GM12878 (cell line): ENCODE measurements around the gene ORC1. TPM values are rescaled to one million over a fixed set of nuclear protein-coding genes. Genes with fewer than 3 reads are reported as not detected.

Source experiments
- ATAC-seq: fragments of 200-7000 bp; cut with Tn5 transposase; 3 replicates; pipeline ENCODE4 v1.9.1; 2020; ENCODE audit warnings: mild to moderate bottlenecking, moderate library complexity
- BruUV-seq: library from RNA; stranded (reverse); fragments of 400-500 nt; replicated peaks from 2 replicates; lab custom pipeline; 2021; lab: Mats Ljungman, UMichigan
- CTCF ChIA-PET: fragments of 300-600 bp; sonication (Branson Sonifier 250); formaldehyde crosslinking; extraction: SDS; loops from one replicate; lab custom pipeline; 2021; ENCODE audit warnings: inconsistent platforms; lab: Yijun Ruan, JAX
- POLR2A ChIA-PET: fragments of 350-600 bp; formaldehyde crosslinking; extraction: SDS; loops from one replicate; lab custom pipeline; 2021; ENCODE audit warnings: inconsistent platforms; lab: Charles Lee
- RAD21 ChIA-PET: fragments of 300-600 bp; sonication (Branson Sonifier 250); formaldehyde crosslinking; loops from one replicate; lab custom pipeline; 2023; ENCODE audit warnings: antibody characterized with exemption; ENCODE audit not compliant: unreplicated experiment; lab: Charles Lee
- SMC1A ChIA-PET: fragments of 300-600 bp; sonication (Branson Sonifier 250); formaldehyde crosslinking; loops from one replicate; lab custom pipeline; 2023; ENCODE audit not compliant: unreplicated experiment, uncharacterized antibody; lab: Charles Lee
- DNase-seq: peaks from one replicate; pipeline ENCODE4 v3.0.0-alpha.2; 2011; ENCODE audit warnings: low read depth, low spot score
- FAIRE-seq: peaks from 3 replicates; lab custom pipeline; 2011; peaks lifted over from hg19 to GRCh38; lab: Jason Lieb, UNC
- H2AFZ ChIP-seq: 2 replicates; pipeline ENCODE4 v1.6.0; 2011; ENCODE audit warnings: low read depth, low read length, control low read depth; ENCODE audit not compliant: control insufficient read depth
- H3K27ac ChIP-seq: 2 replicates; pipeline ENCODE4 v1.5.1; 2011; ENCODE audit warnings: control low read depth; ENCODE audit not compliant: control insufficient read depth, insufficient read depth
- H3K27me3 ChIP-seq, 2 experiments: replicated peaks in 1 of 2; 2 replicates each; pipeline versions ENCODE4 v1.6.0 to v1.6.1; 2011; ENCODE audit warnings: low read length in 1 of 2; ENCODE audit not compliant: control insufficient read depth in 2 of 2, insufficient read depth in 2 of 2
- H3K36me3 ChIP-seq, 2 experiments: 2 replicates each; pipeline ENCODE4 v1.5.1; 2011; ENCODE audit warnings: low read length in 1 of 2; ENCODE audit not compliant: control insufficient read depth in 2 of 2, insufficient read depth in 2 of 2
- H3K4me1 ChIP-seq: 2 replicates; pipeline ENCODE4 v1.6.1; 2011; ENCODE audit warnings: mild to moderate bottlenecking, low read length, moderate library complexity, mixed read lengths; ENCODE audit not compliant: control insufficient read depth, insufficient read depth
- H3K4me2 ChIP-seq: 2 replicates; pipeline ENCODE4 v1.6.0; 2011; ENCODE audit warnings: control low read depth; ENCODE audit not compliant: control insufficient read depth, insufficient read depth
- H3K4me3 ChIP-seq: fragments of 200-600 bp; sonication (generic); 2 replicates; pipeline ENCODE4 v1.5.1; 2016
- H3K79me2 ChIP-seq: 2 replicates; pipeline ENCODE4 v1.6.0; 2011; ENCODE audit warnings: low read length; ENCODE audit not compliant: control insufficient read depth, insufficient read depth
- H3K9ac ChIP-seq: 2 replicates; pipeline ENCODE4 v1.8.0; 2011; ENCODE audit warnings: low read length, control low read depth, mixed read lengths; ENCODE audit not compliant: control insufficient read depth, insufficient read depth
- H3K9me3 ChIP-seq: replicated peaks from 3 replicates; pipeline ENCODE4 v1.5.1; 2011; ENCODE audit warnings: mild to moderate bottlenecking, low read length; ENCODE audit not compliant: control insufficient read depth, insufficient read depth
- H4K20me1 ChIP-seq: 2 replicates; pipeline ENCODE4 v1.6.0; 2011; ENCODE audit not compliant: control insufficient read depth, insufficient read depth
- BRCA1 ChIP-seq: IDR thresholded peaks from 2 replicates; pipeline ENCODE4 v1.6.1; 2011; ENCODE audit warnings: low read depth, low read length, improper control_type of control experiment
- CBX5 ChIP-seq: sonication (generic); IDR thresholded peaks from 2 replicates; pipeline ENCODE4 v1.6.1; 2016; ENCODE audit warnings: low read depth, moderate library complexity, mild to moderate bottlenecking, inconsistent platforms
- EED ChIP-seq: sonication (generic); IDR thresholded peaks from 2 replicates; pipeline ENCODE4 v1.6.1; 2016; ENCODE audit warnings: antibody characterized with exemption, low read depth
- ETV6 ChIP-seq, 2 experiments: fragments of 450-650 bp in 1 of 2; IDR thresholded peaks in 1 of 2; conservative IDR thresholded peaks in 1 of 2; 2 replicates each; pipeline ENCODE4 v1.6.1; 2014; ENCODE audit warnings: antibody characterized with exemption in 1 of 2, borderline replicate concordance in 1 of 2, low read depth in 1 of 2, mild to moderate bottlenecking in 1 of 2, moderate library complexity in 1 of 2
- HDGF ChIP-seq: fragments of 450-650 bp; IDR thresholded peaks from 2 replicates; pipeline ENCODE4 v1.6.1; 2016; ENCODE audit warnings: antibody characterized with exemption
- JUND ChIP-seq: IDR thresholded peaks from 2 replicates; pipeline ENCODE4 v1.6.1; 2012; ENCODE audit warnings: low read depth, mild to moderate bottlenecking, low read length, improper control_type of control experiment, moderate library complexity
- RBBP5 ChIP-seq: fragments of 200-600 bp; sonication (generic); conservative IDR thresholded peaks from 2 replicates; pipeline ENCODE4 v1.6.1; 2016
- SMARCA5 ChIP-seq: fragments of 450-650 bp; IDR thresholded peaks from 2 replicates; pipeline ENCODE4 v1.6.1; 2017; ENCODE audit warnings: mild to moderate bottlenecking
- YBX1 ChIP-seq: fragments of 450-650 bp; IDR thresholded peaks from 2 replicates; pipeline ENCODE4 v1.6.1; 2016; ENCODE audit warnings: antibody characterized with exemption
- WGBS: methylation state at CpG from one replicate; pipeline ENCODE4 v1.1.6; 2016; ENCODE audit warnings: low lambda C conversion rate; ENCODE audit not compliant: insufficient replicate concordance, insufficient coverage; ENCODE audit errors: missing lambda C conversion rate; 5-methylcytosine and 5-hydroxymethylcytosine counted together
- in situ Hi-C: fragments of 300-500 bp; cut with MboI; formaldehyde crosslinking; loops from 9 replicates; pipeline ENCODE4 v1.14.3; 2018; ENCODE audit warnings: mixed read lengths
- intact Hi-C: fragments of 100-400 bp; cut with micrococcal nuclease; formaldehyde crosslinking; loops from one replicate; pipeline ENCODE4 v1.14.2; 2022; ENCODE audit not compliant: unreplicated experiment
- polyA plus RNA-seq, 11 experiments: library from polyadenylated mRNA; depleted of rRNA in 4 of 11; unstranded in 6 of 11; stranded (reverse) in 5 of 11; fragments of >200 nt; fragmentation: Nextera tagmentation in 4 of 11; fragmentation: Illumina TruSeq in 1 of 11; extraction: Ambion mirVana in 4 of 11; extraction: Trizol in 1 of 11; gene quantifications; 1 replicate in 1 of 11; 2 replicates in 10 of 11; pipeline versions ENCODE4 v1.2.1 to v1.2.3, GENCODE V29; 2011 to 2016; ENCODE audit warnings: inconsistent platforms in 2 of 11, missing spikeins in 2 of 11, low read depth in 1 of 11
- total RNA-seq, 4 experiments: library from RNA; depleted of rRNA in 3 of 4; stranded (reverse); fragments of >200 nt in 3 of 4; fragmentation: Illumina TruSeq in 1 of 4; extraction: Trizol in 1 of 4; gene quantifications; 2 replicates each; pipeline versions ENCODE4 v1.2.1 to v1.2.3, GENCODE V29; 2013 to 2021
- TF ChIP-seq, protein P1 (sequence below): fragments of 150-350 bp; IDR thresholded peaks from 2 replicates; pipeline ENCODE4 v1.6.1; 2014; ENCODE audit warnings: mild to moderate bottlenecking, low read depth, low read length
- TF ChIP-seq, protein P2 (sequence below): fragments of 450-650 bp; IDR thresholded peaks from 2 replicates; pipeline ENCODE4 v1.6.1; 2017; ENCODE audit warnings: antibody characterized with exemption, mild to moderate bottlenecking, moderate library complexity

Gene ORC1
- total and polyA plus RNA-seq, 10 of the 15 experiments (the other 5 are each of a cell fraction or from before 2014, with no cell fraction given) = 7.7 to 34.6 (median 28.7) TPM

DNA sequence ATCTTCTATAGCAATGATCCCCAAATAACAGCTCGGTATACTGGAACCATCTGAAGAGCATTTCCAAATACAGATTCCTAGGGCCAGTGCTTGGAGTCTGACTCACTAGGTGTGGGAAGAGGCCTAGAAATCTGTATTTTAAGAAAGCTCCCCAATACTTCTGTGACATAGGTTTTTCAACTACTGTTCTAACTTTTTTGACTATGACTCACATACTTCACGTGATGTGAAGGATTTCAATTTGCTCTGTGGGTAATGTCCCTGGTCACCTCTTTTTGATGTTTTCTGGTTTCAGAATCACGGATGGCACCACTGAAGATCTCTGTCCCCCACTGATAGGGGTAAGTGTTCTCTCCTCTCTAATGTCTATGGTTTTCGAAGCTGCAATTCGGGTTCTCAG lies 11.0 kb downstream of the ORC1 start:
- no TSS peak for BruUV-seq
- ATAC-seq (no peak), DNase-seq (no peak), FAIRE-seq (no peak)
- no peak overlapping the region for H3K4me2 ChIP-seq
- SMC1A ChIA-PET = interaction anchor here (1.0 kb wide), 1 partner anchor 12 kb away, joined by 4 read pairs; the partner anchor contains the start of gene PRPF38A
- H2AFZ ChIP-seq = no peak overlapping the region
- H3K79me2 ChIP-seq = no peaks in the 10 kb centered on the region; the same call in 1 of the 2 replicates
- no peaks in the 10 kb centered on the region for H3K4me1 ChIP-seq
- intact Hi-C loops = no loop called here
- RAD21 ChIA-PET = no interaction called here
- no peak overlapping the region for H3K27ac ChIP-seq
- H3K9ac ChIP-seq = no peak overlapping the region
- peaks cover 3 to 25% of the 10 kb centered on the region in 2 experiments for H3K36me3 ChIP-seq
- no peaks in the 10 kb centered on the region for H3K9me3 ChIP-seq
- POLR2A ChIA-PET = interaction anchor here (0.6 kb wide), 1 partner anchor 10 kb away, joined by 3 read pairs; no protein-coding TSS in a partner anchor
- H3K27me3 ChIP-seq = no peaks in the 10 kb centered on the region
- in situ Hi-C loops = no loop called here
- 43% methylated on average over 5 of the region's 5 CpGs for WGBS
- no peaks in the 10 kb centered on the region for H4K20me1 ChIP-seq
- TF ChIP-seq, protein P1, sequence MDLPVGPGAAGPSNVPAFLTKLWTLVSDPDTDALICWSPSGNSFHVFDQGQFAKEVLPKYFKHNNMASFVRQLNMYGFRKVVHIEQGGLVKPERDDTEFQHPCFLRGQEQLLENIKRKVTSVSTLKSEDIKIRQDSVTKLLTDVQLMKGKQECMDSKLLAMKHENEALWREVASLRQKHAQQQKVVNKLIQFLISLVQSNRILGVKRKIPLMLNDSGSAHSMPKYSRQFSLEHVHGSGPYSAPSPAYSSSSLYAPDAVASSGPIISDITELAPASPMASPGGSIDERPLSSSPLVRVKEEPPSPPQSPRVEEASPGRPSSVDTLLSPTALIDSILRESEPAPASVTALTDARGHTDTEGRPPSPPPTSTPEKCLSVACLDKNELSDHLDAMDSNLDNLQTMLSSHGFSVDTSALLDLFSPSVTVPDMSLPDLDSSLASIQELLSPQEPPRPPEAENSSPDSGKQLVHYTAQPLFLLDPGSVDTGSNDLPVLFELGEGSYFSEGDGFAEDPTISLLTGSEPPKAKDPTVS = no peak
- no peak for TF ChIP-seq YBX1
- TF ChIP-seq JUND = no peak
- no peak for TF ChIP-seq BRCA1
- no peak for TF ChIP-seq EED
- no peak overlapping the region for H3K4me3 ChIP-seq
- CTCF ChIA-PET = no interaction called here

DNA sequence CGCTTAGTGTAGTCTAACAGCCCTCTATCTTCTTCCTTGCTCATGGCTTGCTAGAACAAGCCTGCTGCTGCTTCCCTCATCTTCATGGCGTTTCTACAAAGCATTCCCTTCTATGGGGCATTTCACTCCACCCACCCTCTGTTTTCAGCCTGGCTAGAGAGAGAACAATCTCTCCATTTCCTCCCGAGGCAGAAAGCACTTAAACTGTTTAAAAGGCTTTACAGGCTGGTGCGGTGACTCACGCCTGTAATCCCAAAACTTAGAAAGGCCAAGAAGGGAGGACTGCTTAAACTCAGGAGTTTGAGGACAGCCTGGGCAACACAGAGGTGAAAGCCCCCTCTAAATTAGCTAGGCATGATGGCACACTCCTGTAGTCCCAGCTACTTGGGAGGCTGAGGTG lies 17.8 kb downstream of the ORC1 start:
- SMC1A ChIA-PET = no interaction called here
- 93% methylated on average over 5 of the region's 5 CpGs for WGBS
- Histone ChIP-seq H3K4me3 (no peak overlapping the region), H3K9me3 (no peaks in the 10 kb centered on the region), H4K20me1 (no peaks in the 10 kb centered on the region), H3K27me3 (no peaks in the 10 kb centered on the region), H3K79me2 (no peaks in the 10 kb centered on the region), H3K9ac (no peak overlapping the region), H3K4me1 (no peaks in the 10 kb centered on the region), H3K4me2 (no peak overlapping the region), H3K27ac (no peak overlapping the region), H3K36me3 (peaks cover 26 to 34% of the 10 kb centered on the region in 2 experiments), H2AFZ (no peak overlapping the region)
- no TSS peak for BruUV-seq
- POLR2A ChIA-PET = no interaction called here
- DNase-seq (no peak), ATAC-seq (no peak), FAIRE-seq (no peak)
- CTCF ChIA-PET = no interaction called here
- in situ Hi-C loops = no loop called here
- intact Hi-C loops = no loop called here
- RAD21 ChIA-PET = no interaction called here
- TF ChIP-seq, protein P2, sequence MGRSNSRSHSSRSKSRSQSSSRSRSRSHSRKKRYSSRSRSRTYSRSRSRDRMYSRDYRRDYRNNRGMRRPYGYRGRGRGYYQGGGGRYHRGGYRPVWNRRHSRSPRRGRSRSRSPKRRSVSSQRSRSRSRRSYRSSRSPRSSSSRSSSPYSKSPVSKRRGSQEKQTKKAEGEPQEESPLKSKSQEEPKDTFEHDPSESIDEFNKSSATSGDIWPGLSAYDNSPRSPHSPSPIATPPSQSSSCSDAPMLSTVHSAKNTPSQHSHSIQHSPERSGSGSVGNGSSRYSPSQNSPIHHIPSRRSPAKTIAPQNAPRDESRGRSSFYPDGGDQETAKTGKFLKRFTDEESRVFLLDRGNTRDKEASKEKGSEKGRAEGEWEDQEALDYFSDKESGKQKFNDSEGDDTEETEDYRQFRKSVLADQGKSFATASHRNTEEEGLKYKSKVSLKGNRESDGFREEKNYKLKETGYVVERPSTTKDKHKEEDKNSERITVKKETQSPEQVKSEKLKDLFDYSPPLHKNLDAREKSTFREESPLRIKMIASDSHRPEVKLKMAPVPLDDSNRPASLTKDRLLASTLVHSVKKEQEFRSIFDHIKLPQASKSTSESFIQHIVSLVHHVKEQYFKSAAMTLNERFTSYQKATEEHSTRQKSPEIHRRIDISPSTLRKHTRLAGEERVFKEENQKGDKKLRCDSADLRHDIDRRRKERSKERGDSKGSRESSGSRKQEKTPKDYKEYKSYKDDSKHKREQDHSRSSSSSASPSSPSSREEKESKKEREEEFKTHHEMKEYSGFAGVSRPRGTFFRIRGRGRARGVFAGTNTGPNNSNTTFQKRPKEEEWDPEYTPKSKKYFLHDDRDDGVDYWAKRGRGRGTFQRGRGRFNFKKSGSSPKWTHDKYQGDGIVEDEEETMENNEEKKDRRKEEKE = no peak
- TF ChIP-seq SMARCA5 = no peak
- no peak for TF ChIP-seq RBBP5
- TF ChIP-seq CBX5 = no peak
- no peak for TF ChIP-seq HDGF
- no peak for TF ChIP-seq YBX1
- no peak for TF ChIP-seq ETV6 (conservative IDR thresholded peaks at IDR 0.05 in 1 of 2, IDR thresholded peaks at IDR 0.05 in 1 of 2; ENCODE audit: borderline replicate concordance in 1 of 2, low read depth in 1 of 2)
